GM10266 (cell line): ENCODE results near the gene DNAH17.

Experiments
- DNase-seq: peaks from one replicate; pipeline ENCODE4 v3.0.0; 2012; ENCODE audit errors: extremely low spot score
- CTCF ChIP-seq: IDR thresholded peaks from 2 replicates; pipeline ENCODE4 v1.5.1; 2012; ENCODE audit warnings: mild to moderate bottlenecking, low read depth; ENCODE audit not compliant: control insufficient read depth, insufficient read depth; ENCODE audit errors: missing control alignments

DNAH17 gene

DNA sequence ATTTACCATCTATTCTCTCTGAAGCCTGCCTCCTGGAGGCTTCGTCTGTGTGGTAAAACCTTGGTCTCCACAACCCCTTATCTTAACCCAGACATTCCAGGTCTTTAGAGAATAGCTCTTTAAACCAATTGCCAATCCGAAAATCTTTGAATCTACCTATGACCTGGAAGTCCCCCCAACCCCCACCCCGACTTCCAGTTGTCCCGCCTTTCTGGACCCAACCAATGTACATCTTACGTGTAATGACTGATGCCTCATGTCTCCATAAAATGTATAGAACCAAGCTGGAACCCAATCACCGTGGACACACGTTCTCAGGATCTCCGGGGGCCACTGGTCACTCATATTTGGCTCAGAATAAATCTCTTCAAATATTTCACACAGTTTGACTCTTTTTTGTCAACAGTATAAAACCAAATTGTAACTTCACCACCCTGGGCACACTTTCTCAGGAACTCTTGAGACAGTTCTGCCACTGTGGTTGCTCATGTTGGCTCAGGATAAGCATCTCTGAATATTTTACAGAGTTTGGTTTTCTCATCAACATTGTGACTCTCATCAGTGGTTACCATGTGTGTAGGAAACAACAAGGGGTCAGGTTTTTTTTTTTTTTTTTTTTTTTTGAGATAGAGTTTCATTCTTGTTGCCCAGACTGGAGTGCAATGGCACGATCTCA lies 18.1 kb upstream of the DNAH17 start:
- no peak for DNase-seq
- no peak for TF ChIP-seq CTCF

GRCh38 chr17:78592991-78593329 lies 15.8 kb upstream of the DNAH17 start:
- no peak for TF ChIP-seq CTCF
- no peak for DNase-seq

DNA sequence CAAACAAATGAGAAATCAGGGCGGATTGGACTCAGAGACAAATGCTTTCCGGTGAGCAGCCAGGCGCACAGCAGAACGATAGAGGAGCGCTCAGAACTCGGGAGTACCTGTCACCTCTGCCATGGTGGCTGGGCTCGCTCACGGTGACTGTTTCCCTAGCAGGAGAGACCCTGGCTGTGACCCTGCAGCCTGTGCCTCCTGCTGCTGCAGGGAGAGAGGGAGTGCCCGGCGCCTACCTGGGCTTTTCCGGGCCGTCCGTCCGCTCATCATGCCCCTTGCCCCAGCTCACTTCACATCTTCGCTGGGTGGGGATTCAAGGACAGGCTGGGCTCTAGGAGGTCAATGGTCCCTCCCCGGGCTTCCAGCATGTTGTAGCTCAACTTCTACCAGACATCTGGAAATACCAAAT lies 14.1 kb upstream of the DNAH17 start:
- TF ChIP-seq CTCF, result no peak
- DNase-seq, result no peak

DNA sequence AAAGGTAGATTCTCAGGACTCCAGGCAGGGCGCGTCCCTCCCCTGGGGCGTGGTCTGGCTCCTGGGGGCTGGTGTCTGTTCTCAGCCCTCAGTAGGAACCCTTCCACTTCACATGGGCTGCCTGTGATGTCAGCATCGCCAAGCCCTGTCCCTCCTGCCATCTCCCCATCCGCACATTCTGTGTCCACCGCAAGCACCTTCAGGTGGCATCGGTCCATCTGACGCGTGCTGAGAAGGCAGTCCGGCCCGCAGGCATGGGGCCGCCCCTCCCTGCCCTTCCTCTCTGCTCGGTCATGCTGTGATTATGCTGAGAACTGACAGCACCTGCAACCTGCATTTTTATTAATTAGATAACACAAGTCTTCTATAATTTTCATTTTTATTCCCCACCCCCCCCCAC lies 12.7 kb upstream of the DNAH17 start:
- no peak for DNase-seq

GRCh38 chr17:78589031-78589675 lies 12.0 kb upstream of the DNAH17 start:
- DNase-seq, result no peak
- no peak for TF ChIP-seq CTCF

More for the DNA sequence above, 12.7 kb upstream of the DNAH17 start:
- TF ChIP-seq CTCF, result no peak

GRCh38 chr17:78588258-78589030 lies 11.2 kb upstream of the DNAH17 start:
- no peak for TF ChIP-seq CTCF
- DNase-seq, result no peak
